CD4-positive, alpha-beta T cell treated with Interleukin-17A for 4 hours (primary cell): Measurements from ENCODE around the gene MTARC1.

Source experiments
- DNase-seq: peaks from one replicate; pipeline ENCODE4 v3.0.0-alpha.2; 2020; ENCODE audit warnings: mixed read lengths

MTARC1 gene

GRCh38 chr1:220786337-220787068, at the start of gene MTARC1:
Gene MTARC1, plus strand, starts transcription at chr1:220786913. Its CDS starts 32 bp downstream, at chr1:220786945.
- DNase-seq: no peak

DNA sequence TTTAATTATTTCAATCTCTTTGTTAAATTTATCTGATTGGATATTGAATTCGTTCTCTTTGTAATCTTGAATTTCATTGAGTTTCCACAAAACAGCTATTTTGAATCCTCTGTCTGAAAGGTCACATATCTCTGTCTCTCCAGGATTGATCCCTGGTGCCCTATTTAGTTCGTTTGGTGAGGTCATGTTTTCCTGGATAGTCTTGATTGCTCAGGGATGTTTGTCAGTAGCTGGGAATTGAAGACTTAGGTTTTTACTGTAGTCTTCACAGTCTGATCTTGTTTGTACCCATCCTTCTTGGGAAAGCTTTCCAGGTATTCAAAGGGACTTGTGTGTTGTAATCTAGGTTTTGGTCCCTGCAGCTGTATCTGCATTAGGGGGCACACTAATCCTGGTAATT, 45.4 kb upstream of the MTARC1 start:
- no peak for DNase-seq

GRCh38 chr1:220741825-220742224, 44.9 kb upstream of the MTARC1 start:
- DNase-seq: no peak

- no peak for DNase-seq
Measured at GRCh38 chr1:220742520-220742919, 44.2 kb upstream of the MTARC1 start.

GRCh38 chr1:220746851-220747250, 39.9 kb upstream of the MTARC1 start:
- no peak for DNase-seq

DNA sequence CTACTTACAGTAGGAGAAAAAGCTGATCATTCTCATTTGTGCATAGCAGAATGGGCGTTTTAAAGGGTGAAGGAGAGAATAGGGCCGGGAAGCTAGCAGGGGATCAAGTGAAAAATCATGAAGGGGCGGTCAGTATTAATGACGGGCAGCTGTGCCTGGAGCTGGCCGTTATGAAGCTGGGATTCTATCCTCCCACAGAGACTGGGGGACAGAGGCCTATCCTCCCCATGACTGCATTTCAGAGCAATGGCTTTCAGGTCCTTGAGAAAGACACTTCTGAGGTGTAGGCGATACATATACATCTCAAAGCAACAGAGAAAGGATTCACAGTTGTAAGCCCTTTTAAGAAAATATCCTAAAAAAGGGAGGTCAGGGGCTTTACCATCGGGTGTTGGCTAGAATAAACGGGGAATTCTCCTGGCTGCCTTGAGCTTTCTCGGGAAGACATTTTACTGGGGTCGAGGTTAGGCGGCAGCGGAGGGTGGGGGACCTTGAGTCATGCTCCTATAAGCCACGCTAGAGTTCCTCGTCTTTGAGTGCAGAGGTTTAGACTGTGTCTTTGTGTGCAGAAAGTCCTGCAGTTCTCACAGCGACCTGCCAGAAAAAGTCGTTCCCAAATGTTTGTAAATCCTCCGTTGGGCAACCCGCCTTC, 39.1 kb upstream of the MTARC1 start:
- DNase-seq: no peak

- no peak for DNase-seq
Measured at GRCh38 chr1:220748089-220748934, 38.4 kb upstream of the MTARC1 start, which contains the start of gene MTARC2. Gene MTARC2, plus strand, starts transcription at chr1:220748322. Its CDS starts 210 bp downstream, at chr1:220748532.

DNA sequence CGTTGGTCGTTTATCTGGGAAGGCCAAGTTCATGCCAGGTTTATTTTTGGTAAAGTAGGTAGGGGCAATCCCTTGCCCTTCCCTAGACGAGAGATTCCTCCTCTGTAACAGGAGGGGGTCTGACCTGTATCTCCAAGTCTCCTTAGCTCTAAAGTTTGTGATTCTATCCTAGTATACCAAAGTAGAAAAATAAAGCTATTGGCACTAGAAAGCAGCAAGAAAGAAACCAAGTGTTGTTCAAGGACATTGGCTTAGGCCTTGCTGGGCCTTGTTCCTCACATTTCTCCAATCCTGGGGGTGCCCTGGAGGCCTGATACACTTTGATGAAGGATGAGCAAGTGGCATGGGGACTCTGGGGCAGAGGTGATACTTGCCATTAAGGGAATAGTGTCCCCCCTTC, 37.8 kb upstream of the MTARC1 start:
- no peak for DNase-seq

DNA sequence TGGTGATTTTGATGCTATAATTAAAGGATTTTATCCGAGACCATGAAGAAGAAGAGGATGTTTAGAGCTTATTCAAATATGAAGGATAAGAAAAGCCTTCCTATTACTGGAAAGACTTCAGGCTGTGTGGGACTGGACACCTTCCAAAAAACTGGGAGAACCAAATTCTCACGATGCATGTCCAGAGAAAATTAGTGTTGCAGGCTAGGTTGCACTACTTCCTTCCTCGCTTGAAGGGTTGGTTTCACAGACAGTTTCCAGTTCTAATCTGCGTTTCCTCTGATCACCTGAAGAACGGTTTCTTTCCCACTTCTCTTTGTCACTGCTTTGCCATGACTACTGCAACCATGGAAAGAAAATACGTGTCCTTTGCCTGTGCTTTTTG, 36.6 kb upstream of the MTARC1 start:
- no peak for DNase-seq

- DNase-seq: no peak
Measured at GRCh38 chr1:220751111-220751510, 35.6 kb upstream of the MTARC1 start.

- DNase-seq: no peak
Measured at GRCh38 chr1:220754212-220754917, 32.3 kb upstream of the MTARC1 start.

DNA sequence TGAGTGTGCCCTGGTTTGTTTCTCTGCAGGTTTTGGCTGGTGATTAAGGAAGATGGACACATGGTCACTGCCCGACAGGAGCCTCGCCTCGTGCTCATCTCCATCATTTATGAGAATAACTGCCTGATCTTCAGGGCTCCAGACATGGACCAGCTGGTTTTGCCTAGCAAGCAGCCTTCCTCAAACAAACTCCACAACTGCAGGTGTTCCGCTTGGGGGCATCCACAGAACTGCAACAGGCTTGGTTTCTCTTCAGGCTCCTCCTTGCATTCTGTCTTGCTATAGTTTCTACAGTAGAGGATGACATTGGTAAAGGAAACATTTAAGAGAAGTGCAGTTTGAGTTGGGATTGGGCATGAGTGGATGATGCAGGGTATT, 31.8 kb upstream of the MTARC1 start:
- no peak for DNase-seq

DNA sequence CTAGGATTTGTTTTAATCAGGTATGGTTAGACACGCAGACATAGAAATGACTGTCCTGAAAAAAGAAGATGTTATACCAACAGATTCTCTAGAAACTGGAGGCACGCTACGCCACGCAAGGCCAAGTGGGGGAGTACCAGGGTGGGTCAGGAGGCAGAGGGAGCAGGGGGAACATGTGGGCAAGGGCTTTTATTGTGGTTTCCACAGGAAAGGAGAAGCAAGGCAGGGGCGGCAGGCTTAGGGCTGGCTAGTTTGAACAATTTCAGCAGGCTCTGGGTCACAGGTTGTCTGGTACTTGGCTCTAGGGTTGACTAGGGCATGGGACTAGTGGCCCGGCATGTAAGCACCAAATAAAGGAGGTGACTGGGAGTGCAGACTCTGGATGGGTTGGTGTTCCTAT, 31.4 kb upstream of the MTARC1 start:
- DNase-seq: no peak

- DNase-seq: no peak
Measured at GRCh38 chr1:220757441-220757840, 29.3 kb upstream of the MTARC1 start.

DNA sequence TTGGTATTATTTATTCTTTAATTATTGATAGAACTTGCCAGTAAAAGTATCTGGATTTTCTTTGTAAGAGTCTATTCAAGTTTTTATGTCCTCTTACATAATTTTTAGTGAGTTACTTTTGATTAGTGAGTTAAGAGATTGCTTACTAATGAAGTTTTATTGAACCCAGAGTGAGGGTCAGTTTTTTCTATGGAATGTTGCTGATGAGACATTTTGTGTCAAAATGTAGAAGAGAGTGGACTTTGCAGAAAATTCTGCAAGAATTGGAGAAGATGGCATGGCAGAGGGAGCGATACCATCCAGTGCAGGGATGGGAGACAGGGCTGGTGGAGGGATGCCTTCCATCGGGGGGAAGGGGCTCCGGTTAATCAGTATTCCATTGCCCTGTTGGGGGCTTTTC, 27.6 kb upstream of the MTARC1 start:
- no peak for DNase-seq

- DNase-seq: no peak
Measured at GRCh38 chr1:220761688-220762427, 24.9 kb upstream of the MTARC1 start.

DNA sequence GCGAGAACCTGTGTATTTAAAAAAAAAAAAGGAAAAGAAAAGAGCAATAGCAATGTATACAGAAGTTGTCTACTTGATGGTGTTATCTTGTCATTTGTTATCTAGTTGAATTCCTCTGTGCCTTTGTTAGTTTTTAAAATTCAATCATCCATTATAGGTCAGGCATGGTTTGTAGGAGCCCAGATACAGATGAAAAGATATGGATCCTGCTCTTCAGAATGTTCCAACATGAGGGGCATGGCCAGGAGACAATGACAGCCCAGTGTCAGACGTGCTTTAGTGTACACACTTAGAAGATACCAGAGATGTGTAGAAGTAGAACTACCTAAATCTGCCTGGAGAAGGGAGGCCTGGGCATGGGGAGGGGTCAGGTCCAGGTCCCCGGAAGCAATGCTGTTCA, 22.0 kb upstream of the MTARC1 start:
- DNase-seq: no peak

DNA sequence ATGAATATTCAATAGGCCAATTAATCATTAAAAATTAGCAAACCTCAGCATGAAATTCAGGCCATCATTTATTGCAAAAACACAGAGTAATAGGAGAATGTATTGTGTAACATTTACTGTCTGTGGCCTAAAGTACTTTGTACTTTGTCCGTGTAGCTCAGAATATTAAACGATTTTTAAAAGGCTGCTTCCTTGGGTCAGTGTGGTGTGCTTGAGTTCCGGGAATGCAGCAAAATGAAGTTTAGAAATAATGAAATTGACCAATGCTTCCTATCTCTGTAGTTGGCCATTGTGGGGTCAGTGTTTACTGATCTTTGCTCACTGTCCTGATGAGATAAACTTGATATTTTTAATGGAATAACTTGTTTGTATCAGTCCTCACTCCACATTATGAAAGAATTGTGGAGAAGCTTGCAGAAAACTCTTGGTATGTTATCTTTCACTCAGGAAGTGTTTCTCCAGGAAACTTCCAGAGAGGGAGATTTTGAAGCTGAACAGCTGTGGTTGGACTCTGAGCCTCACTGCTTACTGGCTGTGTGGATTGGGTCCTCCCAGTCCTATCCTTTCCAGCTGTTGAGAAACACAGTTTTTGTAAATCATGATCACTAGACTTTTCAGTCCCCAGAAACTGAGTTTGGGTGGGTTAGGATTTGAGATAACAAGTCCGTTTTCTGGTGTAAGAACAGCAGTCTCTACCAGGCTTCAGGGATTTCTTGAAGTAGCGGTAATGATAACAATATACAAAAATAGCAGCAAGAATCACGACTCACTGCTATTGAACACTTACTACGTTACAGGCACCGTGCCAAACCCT, 19.2 kb upstream of the MTARC1 start:
- no peak for DNase-seq

DNA sequence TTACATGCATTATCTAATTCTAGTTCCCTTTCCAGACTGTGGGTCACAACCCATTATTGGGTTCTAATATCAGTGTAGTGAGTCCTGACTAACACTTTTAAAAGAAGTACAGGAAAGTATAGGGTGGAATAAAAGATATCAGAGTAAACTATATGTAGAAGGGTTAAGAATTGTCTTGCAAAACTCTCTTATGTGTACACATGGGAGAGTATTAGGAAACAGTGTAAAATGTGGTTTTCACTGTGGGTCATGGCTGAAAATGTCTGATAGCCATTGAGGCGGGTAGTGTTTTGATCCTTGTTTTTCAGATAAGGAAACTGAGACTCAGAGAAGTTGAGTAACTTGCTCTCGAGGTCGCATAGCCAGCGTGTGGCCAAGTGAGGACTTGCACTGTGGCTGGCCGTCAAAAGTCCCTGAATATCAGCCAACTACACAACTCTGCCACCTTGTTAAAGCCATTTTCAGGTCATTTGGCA, 18.5 kb upstream of the MTARC1 start:
- no peak for DNase-seq

- DNase-seq: no peak
Measured at GRCh38 chr1:220769205-220769604, 17.5 kb upstream of the MTARC1 start.

DNA sequence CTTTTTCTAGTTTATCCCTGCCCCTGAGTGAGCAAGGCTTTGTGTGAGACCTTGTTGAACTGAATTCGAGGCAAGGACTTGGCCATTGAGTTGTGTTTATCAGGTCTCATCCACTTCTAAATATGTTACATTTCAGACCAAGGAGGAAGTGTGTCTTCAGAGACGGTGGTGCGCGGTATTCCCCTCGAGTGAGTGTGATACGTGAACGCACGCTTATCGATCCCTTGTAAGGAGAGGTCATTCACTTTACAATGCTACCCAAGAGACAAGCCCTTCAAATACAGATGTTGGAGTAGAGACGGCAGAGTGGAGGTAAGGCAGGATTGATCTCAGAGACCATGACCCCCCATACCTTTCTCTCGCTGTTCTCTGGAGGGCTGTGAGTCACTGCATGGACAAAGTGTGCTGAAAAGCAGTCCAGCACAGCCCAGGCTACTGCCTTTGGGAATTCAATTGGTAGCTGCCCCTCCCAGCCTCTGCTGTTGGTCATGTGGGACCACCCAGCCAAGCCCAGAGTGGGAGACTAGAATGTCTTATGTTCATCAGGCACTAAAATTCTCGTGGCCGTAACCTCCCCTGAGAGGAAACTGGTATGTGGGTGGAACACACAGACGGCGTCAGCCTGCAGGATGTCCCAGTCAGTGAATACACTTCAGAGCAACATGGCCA, 16.3 kb upstream of the MTARC1 start:
- DNase-seq: no peak
